ENCODE measurements around the gene PALM2AKAP2. TPM values are rescaled to one million over a fixed set of nuclear protein-coding genes. Genes with fewer than 3 reads are reported as not detected.

The PALM2AKAP2 gene
- total and polyA plus RNA-seq, 2 experiments from 2014 or later = 2.5 to 7.9 TPM

- Histone ChIP-seq H3K79me2 (replicated peaks; ENCODE audit: insufficient read depth) (peaks cover 38% of the 10 kb centered on the region), H3K9me2 (ENCODE audit: insufficient read depth) (no peaks in the 10 kb centered on the region), H4K20me1 (replicated peaks; ENCODE audit: insufficient read depth) (no peaks in the 10 kb centered on the region; the same call in 1 of the 2 replicates), H3K4me1 (ENCODE audit: insufficient read depth) (no peaks in the 10 kb centered on the region), H3F3A (replicated peaks; ENCODE audit: low read depth) (no peaks in the 10 kb centered on the region), H3K27me3 (ENCODE audit: insufficient read depth) (no peaks in the 10 kb centered on the region), H3K4me2 (no peak overlapping the region), H3K27ac (ENCODE audit: low read depth) (no peak overlapping the region), H2AFZ (no peak overlapping the region), H3K4me3 (no peak overlapping the region), H3K36me3 (ENCODE audit: insufficient read depth) (no peaks in the 10 kb centered on the region)
- Mint-ChIP-seq H3K4me1 (no peaks in the 10 kb centered on the region; the same call in 2 of the 3 replicates), H3K27me3 (ENCODE audit: insufficient read depth, low read depth, poor library complexity) (peaks cover 3% of the 10 kb centered on the region), H3K9me3 (no peaks in the 10 kb centered on the region), H3K36me3 (ENCODE audit: low read depth) (no peaks in the 10 kb centered on the region), H3K4me3 (no peak overlapping the region), H3K27ac (no peak overlapping the region)
- DNase-seq (ENCODE audit: low spot score) (no peak), ATAC-seq (no peak)
- TF ChIP-seq CTCF (conservative IDR thresholded peaks at IDR 0.05; ENCODE audit: low read depth in 2 of 2) = no peak
- TF ChIP-seq ZNF114 (CRISPR knock-in tag; IDR thresholded peaks at IDR 0.05) = no peak
- TF ChIP-seq STAT1 (IDR thresholded peaks at IDR 0.05; ENCODE audit: unreplicated experiment) = no peak
- TF ChIP-seq EZH2 (IDR thresholded peaks at IDR 0.05; ENCODE audit: low read depth, unreplicated experiment) = no peak
- no peak for TF ChIP-seq ZNF462 (CRISPR knock-in tag; IDR thresholded peaks at IDR 0.05)
- no peak for TF ChIP-seq ZNF331 (CRISPR knock-in tag; IDR thresholded peaks at IDR 0.05; ENCODE audit: low read depth)
- TF ChIP-seq JUNB (IDR thresholded peaks at IDR 0.05; ENCODE audit: unreplicated experiment) = no peak
- TF ChIP-seq NANOG (IDR thresholded peaks at IDR 0.05; ENCODE audit: borderline replicate concordance) = no peak
- TF ChIP-seq POLR2AphosphoS5 (IDR thresholded peaks at IDR 0.05; ENCODE audit: low read depth) = no peak
- no peak for TF ChIP-seq CREB1 (CRISPR knock-in tag; IDR thresholded peaks at IDR 0.05; ENCODE audit: low read depth)
- TF ChIP-seq EZH2phosphoT487 (IDR thresholded peaks at IDR 0.05; ENCODE audit: unreplicated experiment) = no peak
- no peak for TF ChIP-seq REST (IDR thresholded peaks at IDR 0.05; ENCODE audit: unreplicated experiment)
- TF ChIP-seq, protein P1, sequence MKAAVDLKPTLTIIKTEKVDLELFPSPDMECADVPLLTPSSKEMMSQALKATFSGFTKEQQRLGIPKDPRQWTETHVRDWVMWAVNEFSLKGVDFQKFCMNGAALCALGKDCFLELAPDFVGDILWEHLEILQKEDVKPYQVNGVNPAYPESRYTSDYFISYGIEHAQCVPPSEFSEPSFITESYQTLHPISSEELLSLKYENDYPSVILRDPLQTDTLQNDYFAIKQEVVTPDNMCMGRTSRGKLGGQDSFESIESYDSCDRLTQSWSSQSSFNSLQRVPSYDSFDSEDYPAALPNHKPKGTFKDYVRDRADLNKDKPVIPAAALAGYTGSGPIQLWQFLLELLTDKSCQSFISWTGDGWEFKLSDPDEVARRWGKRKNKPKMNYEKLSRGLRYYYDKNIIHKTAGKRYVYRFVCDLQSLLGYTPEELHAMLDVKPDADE (IDR thresholded peaks at IDR 0.05) = no peak
These were observed 11.7 kb downstream of the PALM2AKAP2 start for GRCh38 chr9:109791747-109792146.

All from GM23338 (cell line).